HCT116 (cell line): Measurements from ENCODE around the gene PPP2R3A. TPM values are rescaled to one million over a fixed set of nuclear protein-coding genes. Genes with fewer than 3 reads are reported as not detected.
A peak's percentile ranks its signal among the peaks of the same experiment; 100 is the strongest.

Experiments used
- ATAC-seq: fragments of 200-7000 bp; cut with Tn5 transposase; 2 replicates; pipeline ENCODE4 v1.9.1; 2020; ENCODE audit warnings: mild to moderate bottlenecking, moderate library complexity
- BruUV-seq: library from RNA; stranded (reverse); fragments of 400-500 nt; replicated peaks from 2 replicates; lab custom pipeline; 2021; lab: Mats Ljungman, UMichigan
- CTCF ChIA-PET: fragments of 300-600 bp; sonication (Branson Sonifier 250); formaldehyde crosslinking; loops from one replicate; lab custom pipeline; 2021; ENCODE audit warnings: antibody characterized with exemption; lab: Charles Lee
- POLR2A ChIA-PET: fragments of 300-600, 350-600 bp; sonication (Branson Sonifier 250); formaldehyde crosslinking; loops from one replicate; lab custom pipeline; 2021; ENCODE audit warnings: antibody characterized with exemption; lab: Charles Lee
- RAD21 ChIA-PET, 2 experiments: fragments of 300-600 bp; sonication (Branson Sonifier 250); formaldehyde crosslinking; loops; one replicate each; lab custom pipeline; 2023; ENCODE audit warnings: low total read pairs in 2 of 2; ENCODE audit not compliant: uncharacterized antibody in 2 of 2, unreplicated experiment in 2 of 2, low non-redundant PET in 1 of 2; lab: Charles Lee
- DNase-seq: peaks from one replicate; pipeline ENCODE4 v3.0.0-alpha.2; 2010; ENCODE audit warnings: low read depth, low spot score
- H2AFZ ChIP-seq: fragments of 200-600 bp; shearing (Covaris generic), sonication (generic); 2 replicates; pipeline ENCODE4 v1.6.1; 2017; ENCODE audit warnings: low read depth, mixed run types, mixed read lengths, antibody characterized with exemption, low read length; ENCODE audit not compliant: poor library complexity, severe bottlenecking
- H3K27ac ChIP-seq: 2 replicates; pipeline ENCODE4 v1.5.1; 2012; ENCODE audit warnings: low read depth, low read length
- H3K27me3 ChIP-seq: fragments of 200-600 bp; sonication (generic); 2 replicates; pipeline ENCODE4 v1.6.1; 2016; ENCODE audit warnings: mixed run types, low read length, mixed read lengths; ENCODE audit not compliant: insufficient read depth
- H3K36me3 ChIP-seq, 2 experiments: fragments of 200-500 bp in 1 of 2; fragments of 200-600 bp in 1 of 2; sonication (Bioruptor generic) in 1 of 2; sonication (generic) in 1 of 2; 2 replicates each; pipeline versions ENCODE4 v1.5.1 to v1.6.1; 2014 to 2016; ENCODE audit warnings: low read length in 2 of 2, inconsistent platforms in 1 of 2, mixed read lengths in 1 of 2, mixed run types in 1 of 2; ENCODE audit not compliant: insufficient read depth in 2 of 2, control insufficient read depth in 1 of 2
- H3K4me1 ChIP-seq, 2 experiments: fragments of 200-600 bp in 1 of 2; sonication (generic) in 1 of 2; 2 replicates each; pipeline versions ENCODE4 v1.5.1 to v1.6.1; 2012 to 2017; ENCODE audit warnings: low read length in 2 of 2, inconsistent platforms in 1 of 2, mild to moderate bottlenecking in 1 of 2, mixed read lengths in 1 of 2, mixed run types in 1 of 2, moderate library complexity in 1 of 2; ENCODE audit not compliant: insufficient read depth in 2 of 2, control insufficient read depth in 1 of 2
- H3K4me2 ChIP-seq: fragments of 200-600 bp; sonication (generic); 2 replicates; pipeline ENCODE4 v1.6.1; 2017; ENCODE audit warnings: mixed run types, low read length, mixed read lengths
- H3K4me3 ChIP-seq, 2 experiments: fragments of 200-600 bp in 1 of 2; sonication (generic) in 1 of 2; replicated peaks in 1 of 2; 2 replicates each; pipeline ENCODE4 v1.5.1; 2011 to 2016; ENCODE audit warnings: low read length in 2 of 2, control low read depth in 1 of 2, low read depth in 1 of 2, mild to moderate bottlenecking in 1 of 2, mixed read lengths in 1 of 2, mixed run types in 1 of 2
- H3K79me2 ChIP-seq: fragments of 200-600 bp; sonication (generic); 2 replicates; pipeline ENCODE4 v1.6.1; 2017; ENCODE audit warnings: mild to moderate bottlenecking, mixed run types, low read length, moderate library complexity, mixed read lengths; ENCODE audit not compliant: insufficient read depth
- H3K9ac ChIP-seq: fragments of 200-600 bp; sonication (generic); 2 replicates; pipeline ENCODE4 v1.6.1; 2016; ENCODE audit warnings: low read length, mixed read lengths
- H3K9me2 ChIP-seq: fragments of 200-600 bp; sonication (generic), shearing (Covaris generic); 2 replicates; pipeline ENCODE4 v1.6.1; 2017; ENCODE audit warnings: mixed run types, mild to moderate bottlenecking, moderate library complexity; ENCODE audit not compliant: insufficient read depth
- H3K9me3 ChIP-seq, 2 experiments: fragments of 200-500 bp in 1 of 2; fragments of 200-600 bp in 1 of 2; sonication (Bioruptor generic) in 1 of 2; sonication (generic) in 1 of 2; 2 replicates each; pipeline ENCODE4 v1.6.1; 2014 to 2017; ENCODE audit warnings: low read length in 2 of 2, mixed read lengths in 2 of 2, inconsistent platforms in 1 of 2, low read depth in 1 of 2, mild to moderate bottlenecking in 1 of 2, mixed run types in 1 of 2, moderate library complexity in 1 of 2; ENCODE audit not compliant: control insufficient read depth in 1 of 2, insufficient read depth in 1 of 2
- H4K20me1 ChIP-seq: fragments of 200-600 bp; sonication (generic), shearing (Covaris generic); 2 replicates; pipeline ENCODE4 v1.6.1; 2017; ENCODE audit warnings: mixed run types, mild to moderate bottlenecking, moderate library complexity; ENCODE audit not compliant: insufficient read depth
- EZH2phosphoT487 ChIP-seq: fragments of 200-600 bp; IDR thresholded peaks from 2 replicates; pipeline ENCODE4 v1.6.1; 2018; ENCODE audit warnings: antibody characterized with exemption, borderline replicate concordance
- POLR2AphosphoS5 ChIP-seq: IDR thresholded peaks from 2 replicates; pipeline ENCODE4 v1.6.1; 2011; ENCODE audit warnings: mild to moderate bottlenecking, low read depth, low read length, moderate library complexity
- SRF ChIP-seq: IDR thresholded peaks from 2 replicates; pipeline ENCODE4 v1.6.1; 2012; ENCODE audit warnings: low read depth
- YY1 ChIP-seq: IDR thresholded peaks from 2 replicates; pipeline ENCODE4 v1.6.1; 2011; ENCODE audit warnings: low read length, low read depth, moderate library complexity, mild to moderate bottlenecking; ENCODE audit not compliant: insufficient replicate concordance; ENCODE audit errors: extremely low read depth
- intact Hi-C: fragments of 100-400 bp; cut with micrococcal nuclease; formaldehyde crosslinking; loops from 2 replicates; pipeline ENCODE4 v1.10.0; 2022
- total RNA-seq: library from RNA; stranded (reverse); gene quantifications from one replicate; pipeline ENCODE4 v1.2.1, GENCODE V29; 2021; ENCODE audit not compliant: unreplicated experiment
- TF ChIP-seq, protein P1 (sequence below): IDR thresholded peaks from 2 replicates; pipeline ENCODE4 v1.6.1; 2012; ENCODE audit warnings: low read depth
- TF ChIP-seq, protein P2 (sequence below): IDR thresholded peaks from 2 replicates; pipeline ENCODE4 v1.6.1; 2012

Gene PPP2R3A
- total RNA-seq, 1 experiment from 2014 or later, result 6.1 TPM

DNA sequence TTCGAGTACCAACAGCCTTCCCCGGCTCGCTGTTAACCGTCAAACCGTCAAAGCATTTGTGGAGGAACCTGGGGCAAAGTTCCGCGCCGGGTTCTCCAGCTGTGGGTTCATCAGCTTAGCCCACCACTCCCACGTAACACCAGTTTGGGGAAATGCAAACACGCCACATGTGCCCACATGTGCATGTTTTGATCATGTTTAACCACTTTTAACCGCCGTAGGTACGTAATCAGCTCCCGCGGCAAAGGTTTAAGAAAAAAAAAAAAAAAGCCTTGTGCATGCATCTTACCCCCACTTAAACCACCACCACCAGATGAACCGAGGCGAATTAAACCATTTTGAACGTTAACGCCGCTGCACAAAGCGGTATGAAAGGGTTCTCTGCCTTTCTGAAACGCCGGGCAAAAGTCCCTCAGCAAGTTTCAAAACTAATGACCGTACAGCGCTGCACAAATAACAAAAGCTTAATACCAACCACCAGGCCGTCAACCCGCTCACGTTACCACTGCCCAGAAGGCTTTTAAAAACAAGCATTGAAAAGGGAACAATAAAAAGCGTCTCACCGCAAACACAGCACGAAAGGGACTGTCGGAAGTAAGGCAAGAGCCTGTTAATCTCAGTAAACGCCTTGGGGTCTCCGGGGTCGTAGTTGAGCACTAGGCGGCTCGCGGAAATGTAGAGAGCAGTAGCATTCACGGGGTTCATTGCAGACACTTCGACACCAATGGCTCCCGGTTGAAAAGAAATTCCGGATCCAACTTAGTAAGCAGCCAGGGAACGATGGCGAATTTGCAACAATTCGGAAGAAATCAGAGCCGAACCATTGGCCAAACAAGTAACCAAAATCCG is 229.1 kb downstream of the PPP2R3A start:
- Histone ChIP-seq H3K36me3 (no peaks in the 10 kb centered on the region; a peak in 1 of 4 replicates), H3K9me2 (no peaks in the 10 kb centered on the region), H3K9ac (peak overlapping the region; percentile 93), H4K20me1 (peaks cover 29% of the 10 kb centered on the region; the same call in 1 of the 2 replicates), H3K79me2 (peaks cover 60% of the 10 kb centered on the region), H3K27ac (peak overlapping the region; percentile 96), H3K27me3 (no peaks in the 10 kb centered on the region), H3K9me3 (no peaks in the 10 kb centered on the region), H2AFZ (no peak overlapping the region), H3K4me1 (peaks cover 34 to 47% of the 10 kb centered on the region in 2 experiments), H3K4me3 (peak overlapping the region; percentile 52 to 83), H3K4me2 (peak overlapping the region; percentile 85)
- ChIA-PET RAD21 (no interaction called here), CTCF (no interaction called here), POLR2A (interaction anchor here (0.7 kb wide), 1 partner anchor 17 kb away, joined by 3 read pairs; no protein-coding TSS in a partner anchor)
- DNase-seq (no peak), ATAC-seq (no peak)
- TF ChIP-seq SRF, result no peak
- no peak for TF ChIP-seq EZH2phosphoT487
- TF ChIP-seq, protein P1, sequence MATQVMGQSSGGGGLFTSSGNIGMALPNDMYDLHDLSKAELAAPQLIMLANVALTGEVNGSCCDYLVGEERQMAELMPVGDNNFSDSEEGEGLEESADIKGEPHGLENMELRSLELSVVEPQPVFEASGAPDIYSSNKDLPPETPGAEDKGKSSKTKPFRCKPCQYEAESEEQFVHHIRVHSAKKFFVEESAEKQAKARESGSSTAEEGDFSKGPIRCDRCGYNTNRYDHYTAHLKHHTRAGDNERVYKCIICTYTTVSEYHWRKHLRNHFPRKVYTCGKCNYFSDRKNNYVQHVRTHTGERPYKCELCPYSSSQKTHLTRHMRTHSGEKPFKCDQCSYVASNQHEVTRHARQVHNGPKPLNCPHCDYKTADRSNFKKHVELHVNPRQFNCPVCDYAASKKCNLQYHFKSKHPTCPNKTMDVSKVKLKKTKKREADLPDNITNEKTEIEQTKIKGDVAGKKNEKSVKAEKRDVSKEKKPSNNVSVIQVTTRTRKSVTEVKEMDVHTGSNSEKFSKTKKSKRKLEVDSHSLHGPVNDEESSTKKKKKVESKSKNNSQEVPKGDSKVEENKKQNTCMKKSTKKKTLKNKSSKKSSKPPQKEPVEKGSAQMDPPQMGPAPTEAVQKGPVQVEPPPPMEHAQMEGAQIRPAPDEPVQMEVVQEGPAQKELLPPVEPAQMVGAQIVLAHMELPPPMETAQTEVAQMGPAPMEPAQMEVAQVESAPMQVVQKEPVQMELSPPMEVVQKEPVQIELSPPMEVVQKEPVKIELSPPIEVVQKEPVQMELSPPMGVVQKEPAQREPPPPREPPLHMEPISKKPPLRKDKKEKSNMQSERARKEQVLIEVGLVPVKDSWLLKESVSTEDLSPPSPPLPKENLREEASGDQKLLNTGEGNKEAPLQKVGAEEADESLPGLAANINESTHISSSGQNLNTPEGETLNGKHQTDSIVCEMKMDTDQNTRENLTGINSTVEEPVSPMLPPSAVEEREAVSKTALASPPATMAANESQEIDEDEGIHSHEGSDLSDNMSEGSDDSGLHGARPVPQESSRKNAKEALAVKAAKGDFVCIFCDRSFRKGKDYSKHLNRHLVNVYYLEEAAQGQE, result no peak
- TF ChIP-seq POLR2AphosphoS5, result no peak
- TF ChIP-seq YY1, result no peak
- TF ChIP-seq, protein P2, sequence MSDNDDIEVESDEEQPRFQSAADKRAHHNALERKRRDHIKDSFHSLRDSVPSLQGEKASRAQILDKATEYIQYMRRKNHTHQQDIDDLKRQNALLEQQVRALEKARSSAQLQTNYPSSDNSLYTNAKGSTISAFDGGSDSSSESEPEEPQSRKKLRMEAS, result no peak
- no TSS peak for BruUV-seq
- intact Hi-C loops, result loop anchor here (5.0 kb wide), 1 partner anchor 227 kb away; the partner anchor contains the start of gene PPP2R3A
